ENCODE data around the gene HMCN1. TPM values are rescaled to one million over a fixed set of nuclear protein-coding genes. Genes with fewer than 3 reads are reported as not detected.

The HMCN1 gene
- total RNA-seq = 1.3 and 9.2 TPM in 2 replicates

DNA sequence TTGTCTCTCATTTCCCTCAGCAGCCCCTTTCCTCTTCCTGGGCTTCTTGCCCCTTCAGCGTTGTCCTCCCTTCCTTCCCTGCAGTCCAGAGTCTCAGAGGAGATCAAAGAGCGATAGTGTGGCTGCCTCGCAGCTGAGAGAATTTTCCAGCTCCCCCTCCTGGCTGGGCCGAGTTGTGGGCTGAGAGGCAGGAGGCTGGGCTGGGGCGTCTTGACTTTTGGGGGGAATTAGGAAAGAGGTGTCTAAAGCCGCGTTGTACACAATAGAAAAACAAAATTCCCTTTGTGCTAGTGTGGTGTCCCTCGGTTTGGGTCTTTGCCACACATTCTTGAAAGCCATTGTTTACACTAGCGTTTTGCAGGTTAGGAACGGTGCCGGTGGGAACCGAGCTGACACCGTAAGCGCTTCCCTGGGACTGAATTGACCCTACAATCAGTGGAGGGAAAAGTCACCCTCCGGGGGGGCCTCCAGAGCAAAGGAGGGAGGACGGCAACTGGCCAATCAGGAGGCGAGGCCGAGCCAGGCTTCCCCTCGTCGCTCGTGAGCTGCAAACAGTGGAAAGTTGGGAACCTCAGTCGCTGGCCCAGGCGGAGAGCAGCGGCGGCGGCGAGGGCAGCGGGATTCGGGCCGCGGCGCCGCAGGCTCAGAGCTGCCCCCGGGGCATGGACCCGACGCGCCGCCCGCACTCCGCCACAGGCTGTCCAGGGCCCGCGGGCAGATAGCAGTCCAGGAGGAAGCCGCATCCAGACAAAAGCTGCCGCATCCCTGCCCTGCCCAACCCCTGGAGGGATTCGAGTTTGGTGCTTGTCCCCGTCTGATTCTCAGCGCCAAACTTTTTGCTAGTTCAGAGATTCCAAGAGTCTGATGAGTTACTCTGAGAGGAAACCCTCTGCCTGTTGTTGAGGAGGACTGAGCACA, at the start of gene HMCN1:
Gene HMCN1 (plus strand): TSS at position 574 of the 918 bp plus-strand sequence. CDS start 389 bp downstream, outside the sequence.
- peak; percentile 14 for DNase-seq (ENCODE audit: extremely low read depth, low read depth, low spot score)

DNA sequence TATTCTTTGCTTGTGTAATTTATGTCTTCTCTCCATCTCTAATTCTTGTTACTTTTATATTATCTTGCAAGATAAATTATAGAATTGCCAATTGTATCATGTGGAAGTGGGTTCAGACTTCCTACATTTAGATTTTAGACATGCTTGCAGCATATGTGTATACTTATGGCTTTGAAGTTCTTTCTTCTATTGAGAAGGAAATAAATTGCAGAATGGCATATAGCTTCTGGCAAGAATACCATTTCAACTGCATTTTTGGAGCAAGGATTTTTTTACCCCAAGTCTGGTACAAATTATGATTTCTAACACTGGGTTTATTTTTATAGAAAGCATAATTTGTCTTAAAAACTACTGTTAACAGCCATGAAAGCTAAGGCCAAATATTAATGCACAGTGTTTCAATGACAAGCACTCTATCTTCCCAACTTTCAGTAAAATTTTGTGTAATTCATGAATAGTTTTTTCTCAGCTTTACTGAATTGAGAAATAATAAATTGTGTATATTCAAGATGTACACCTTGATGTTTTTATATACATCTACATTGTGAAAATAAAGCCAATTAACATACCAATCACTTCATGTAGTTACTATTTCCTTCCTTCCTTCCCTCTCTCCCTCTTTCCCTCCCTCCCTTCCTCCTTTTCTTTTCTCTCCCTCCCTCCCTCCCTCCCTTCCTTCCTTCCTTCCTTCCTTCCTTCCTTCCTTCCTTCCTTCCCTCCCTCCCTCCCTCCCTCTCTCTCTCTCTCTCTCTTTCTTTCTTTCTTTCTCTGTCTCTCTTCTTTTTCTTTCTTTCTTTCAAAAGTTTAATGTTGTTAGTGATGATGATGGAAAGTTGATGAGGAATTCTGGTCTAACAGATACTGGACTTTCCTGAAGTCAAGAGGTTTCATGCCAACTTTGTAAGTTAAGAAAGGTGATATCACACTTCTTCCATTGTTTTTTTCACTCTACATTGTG, 47.1 kb upstream of the HMCN1 start:
- DNase-seq (ENCODE audit: extremely low read depth, low read depth, low spot score) = no peak

DNA sequence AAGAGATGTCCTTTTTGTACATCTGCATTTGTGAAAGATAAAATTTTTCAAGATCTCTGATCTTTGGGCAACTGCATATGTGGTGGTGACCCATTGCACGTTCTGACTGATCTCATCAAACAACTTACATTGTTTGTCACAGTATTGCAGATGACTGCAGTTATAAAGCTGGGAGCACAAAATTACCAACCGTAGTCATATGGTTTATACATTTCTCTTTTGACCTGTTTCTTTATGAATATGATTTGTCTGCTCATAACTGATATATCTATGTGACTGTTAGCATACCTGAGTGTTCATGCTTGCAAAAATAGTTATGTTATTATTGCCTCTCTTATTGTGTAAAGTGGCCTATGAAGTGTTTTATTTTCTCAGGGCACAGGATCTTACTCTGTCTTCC, 43.7 kb upstream of the HMCN1 start:
- no peak for DNase-seq (ENCODE audit: extremely low read depth, low read depth, low spot score)

DNA sequence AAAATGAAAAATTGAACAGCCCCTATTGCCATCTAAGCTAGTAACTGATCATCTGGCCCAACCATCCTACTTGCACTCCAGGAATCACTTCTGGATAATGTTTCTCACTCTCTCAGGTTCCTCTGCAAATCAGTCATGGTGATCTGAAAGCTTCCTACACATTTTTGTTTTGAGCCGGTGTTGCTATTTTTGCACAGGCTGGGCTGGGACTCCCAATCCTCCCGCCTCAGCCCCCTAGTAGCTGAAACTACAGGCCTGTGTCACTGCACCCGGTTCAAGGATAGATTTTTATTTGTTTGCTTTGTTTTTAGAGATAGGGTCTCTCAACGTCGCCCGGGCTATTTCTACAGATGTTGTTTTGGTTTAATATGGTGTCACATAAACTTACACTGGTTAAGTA, 40.5 kb upstream of the HMCN1 start:
- DNase-seq (ENCODE audit: extremely low read depth, low read depth, low spot score) = no peak

DNA sequence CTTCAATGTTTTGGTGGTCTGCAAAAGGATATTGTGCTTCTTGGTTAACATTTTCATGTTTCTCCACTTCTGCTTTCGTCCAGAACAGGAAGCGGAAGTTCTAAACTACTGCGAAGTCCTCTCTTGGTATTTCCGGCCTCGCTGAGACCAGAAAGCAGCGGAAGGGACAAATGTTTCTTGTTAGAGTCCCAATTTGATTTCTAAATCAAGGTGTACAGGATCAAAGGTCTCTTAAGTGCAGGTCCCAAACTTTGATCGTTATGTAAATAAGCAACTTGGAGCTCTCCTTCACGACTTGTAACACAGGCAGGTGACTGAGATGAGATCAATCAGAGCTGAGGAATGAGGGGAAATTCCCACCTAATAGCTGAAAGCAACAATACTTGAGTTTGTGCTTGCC, 40.1 kb upstream of the HMCN1 start:
- DNase-seq (ENCODE audit: extremely low read depth, low read depth, low spot score) = no peak

DNA sequence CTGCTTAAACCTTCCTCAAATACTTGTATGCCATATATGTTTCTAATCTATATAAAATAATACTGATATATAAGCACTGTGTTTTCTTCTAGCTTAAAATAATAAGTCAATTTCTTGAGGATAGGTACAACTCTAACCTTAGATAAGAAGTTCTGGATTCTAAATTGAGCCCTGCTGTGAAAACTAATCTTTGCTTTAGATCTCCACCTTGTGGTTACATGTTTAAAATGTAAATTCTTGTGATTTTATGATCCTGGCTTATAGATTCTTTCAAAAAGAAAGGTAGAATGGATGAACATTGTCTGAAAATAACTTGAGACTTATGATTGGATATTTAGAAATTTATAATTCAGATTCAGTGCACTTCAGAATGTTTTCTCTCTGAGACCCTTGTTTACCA, 38.9 kb upstream of the HMCN1 start:
- no peak for DNase-seq (ENCODE audit: extremely low read depth, low read depth, low spot score)

DNA sequence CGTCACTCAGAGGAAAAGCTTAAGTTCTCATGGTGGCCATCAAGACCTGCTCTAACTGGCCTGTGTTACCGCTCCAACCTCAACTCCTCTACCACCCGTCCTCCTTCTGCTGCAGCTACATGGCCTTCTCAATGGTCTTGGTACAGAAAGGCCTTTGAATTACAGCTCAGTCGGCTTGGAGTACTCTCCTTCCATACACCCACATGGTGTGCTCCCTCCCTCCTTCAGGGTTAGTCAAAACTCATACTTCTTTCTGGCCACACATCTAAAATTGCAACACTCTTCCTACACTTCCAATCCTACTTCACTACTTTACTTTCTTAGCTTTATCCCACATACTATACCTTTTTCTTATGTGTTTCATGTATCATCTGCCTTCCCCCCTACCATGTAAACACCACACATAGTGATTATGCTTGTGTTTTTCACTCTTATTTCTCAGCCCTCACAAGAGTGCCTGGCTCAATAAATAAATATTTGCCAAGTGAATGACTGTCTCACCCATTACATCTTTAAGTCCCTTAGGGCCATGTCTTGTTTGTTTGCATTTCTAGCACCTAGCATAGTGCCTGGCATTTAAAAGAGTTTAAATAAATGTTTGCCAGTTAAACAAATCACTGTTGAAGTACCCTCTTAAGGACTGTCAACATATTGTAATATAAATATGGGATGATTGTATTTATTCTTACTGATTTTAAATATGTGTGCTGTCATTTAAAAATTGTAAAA, 37.6 kb upstream of the HMCN1 start:
- DNase-seq (ENCODE audit: extremely low read depth, low read depth, low spot score) = no peak

DNA sequence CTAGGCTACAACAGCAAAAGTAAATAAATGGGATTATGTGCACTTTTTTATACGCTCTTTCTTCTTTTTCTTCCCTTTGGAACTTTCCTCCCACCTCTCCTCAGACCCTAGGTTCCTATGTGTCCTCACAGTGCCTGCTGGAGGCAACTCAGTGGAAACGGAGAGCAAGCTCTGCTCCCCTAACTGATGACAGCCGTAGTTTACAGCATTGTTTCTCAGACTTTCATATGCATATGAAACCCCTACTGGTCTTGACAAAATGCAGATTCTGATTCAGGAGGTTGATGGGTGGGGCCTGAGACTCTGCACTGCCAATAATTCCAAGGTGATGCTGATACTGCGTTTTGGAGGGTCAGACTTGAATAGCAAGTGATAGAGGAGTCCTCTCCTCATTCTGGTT, 34.3 kb upstream of the HMCN1 start:
- no peak for DNase-seq (ENCODE audit: extremely low read depth, low read depth, low spot score)

DNA sequence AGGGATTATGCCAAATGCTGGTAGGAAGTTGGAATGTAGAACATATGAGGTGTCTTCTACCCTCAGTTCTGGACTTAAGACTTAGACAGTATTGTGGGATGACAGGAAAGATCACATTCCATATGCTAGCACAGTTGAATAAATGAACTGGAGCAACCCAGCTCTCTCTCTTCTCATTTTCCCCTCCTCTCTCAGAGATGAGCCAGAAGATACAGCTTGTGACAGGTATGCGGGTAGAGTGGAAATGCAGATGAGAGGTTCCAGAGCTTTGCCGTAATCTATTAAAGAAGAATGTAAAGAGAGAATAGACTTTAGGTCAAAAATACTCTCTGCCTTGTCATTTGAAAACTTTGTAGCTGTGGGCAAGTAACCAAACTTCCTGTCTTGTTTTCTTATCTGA, 32.5 kb upstream of the HMCN1 start:
- DNase-seq (ENCODE audit: extremely low read depth, low read depth, low spot score) = no peak

DNA sequence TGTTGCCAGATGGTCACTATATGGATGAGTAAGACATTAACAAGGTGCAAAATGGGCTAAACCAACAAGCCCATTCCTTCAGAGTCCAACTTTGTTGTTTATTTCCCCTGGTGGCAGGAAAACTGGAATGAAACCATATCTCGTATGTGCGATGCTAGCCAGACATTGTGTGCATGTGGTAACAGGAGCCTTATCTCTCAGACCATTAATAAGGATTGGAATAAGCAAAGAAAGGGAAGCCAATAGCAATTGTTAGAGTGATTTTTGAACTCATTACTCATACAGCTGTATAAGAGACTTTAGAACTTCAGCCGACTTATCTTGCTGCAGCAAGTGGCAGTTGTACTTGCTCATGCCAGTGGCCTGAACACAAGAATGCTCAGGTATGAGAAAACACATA, 30.0 kb upstream of the HMCN1 start:
- DNase-seq (ENCODE audit: extremely low read depth, low read depth, low spot score) = no peak

DNA sequence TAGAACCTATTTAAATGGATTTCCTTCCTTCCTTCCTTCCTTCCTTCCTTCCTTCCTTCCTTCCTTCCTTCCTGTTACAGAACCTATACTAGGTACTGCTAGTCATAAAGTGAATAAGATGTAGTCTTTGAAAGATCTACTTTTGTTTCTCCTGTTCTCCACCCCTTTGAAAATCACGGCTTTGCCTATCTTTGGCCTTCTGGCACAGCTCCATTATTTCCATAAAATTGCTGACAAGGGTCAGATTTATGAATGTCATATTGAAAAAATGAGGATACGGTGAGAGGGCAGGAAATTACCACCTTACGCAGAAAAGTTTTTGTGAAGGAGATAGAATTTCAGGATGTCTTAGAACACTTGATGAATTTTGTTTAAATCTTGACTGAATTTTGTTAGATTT, 18.1 kb upstream of the HMCN1 start:
- no peak for DNase-seq (ENCODE audit: extremely low read depth, low read depth, low spot score)

DNA sequence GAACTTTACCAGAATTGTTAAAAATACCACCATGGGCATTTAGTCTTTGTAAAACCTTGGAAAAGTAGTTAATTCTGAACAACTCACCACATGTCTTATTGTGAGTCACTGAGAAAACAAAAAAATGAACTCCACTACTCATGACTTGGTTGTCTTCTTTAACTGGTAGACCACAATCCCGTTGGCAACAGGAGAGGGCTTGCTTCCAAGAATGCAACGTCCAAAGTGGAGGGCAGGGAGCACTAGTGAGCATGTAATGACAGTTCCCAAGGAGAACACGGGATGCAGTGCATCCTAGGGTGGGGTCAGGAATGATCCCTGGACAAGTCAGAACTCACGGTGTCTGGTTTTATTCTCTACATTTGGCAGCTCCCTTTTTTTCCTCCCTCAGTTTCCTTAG, 15.2 kb upstream of the HMCN1 start:
- DNase-seq (ENCODE audit: extremely low read depth, low read depth, low spot score) = no peak

DNA sequence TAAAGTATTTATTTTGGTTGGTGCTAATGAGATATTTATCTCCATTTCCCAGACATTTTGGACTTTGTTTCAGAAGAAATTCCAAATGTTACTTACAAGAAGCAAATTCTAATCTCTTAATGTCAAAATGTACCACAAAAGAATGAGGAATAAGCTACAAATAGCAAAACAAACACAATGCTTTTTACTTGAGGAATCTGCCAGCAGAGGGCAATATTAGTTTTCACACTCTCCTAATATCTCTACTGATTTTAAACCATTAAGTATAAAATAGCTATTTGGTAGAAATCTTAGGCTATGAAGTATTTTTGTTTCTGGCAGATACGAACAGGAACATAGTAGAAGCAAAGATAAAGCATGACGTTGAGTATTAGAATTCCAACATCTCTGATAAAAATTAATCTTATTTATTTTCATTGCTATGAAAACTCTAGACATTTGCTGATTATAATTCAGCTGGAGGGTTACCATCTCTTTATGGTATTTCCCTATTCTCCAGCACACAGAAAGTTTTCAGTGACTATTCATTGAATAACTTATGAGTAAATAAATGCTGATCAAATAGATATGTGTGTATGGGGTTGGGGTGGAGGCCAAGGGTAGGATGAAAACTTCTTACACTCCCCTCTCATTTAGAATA, 13.4 kb upstream of the HMCN1 start:
- no peak for DNase-seq (ENCODE audit: extremely low read depth, low read depth, low spot score)

DNA sequence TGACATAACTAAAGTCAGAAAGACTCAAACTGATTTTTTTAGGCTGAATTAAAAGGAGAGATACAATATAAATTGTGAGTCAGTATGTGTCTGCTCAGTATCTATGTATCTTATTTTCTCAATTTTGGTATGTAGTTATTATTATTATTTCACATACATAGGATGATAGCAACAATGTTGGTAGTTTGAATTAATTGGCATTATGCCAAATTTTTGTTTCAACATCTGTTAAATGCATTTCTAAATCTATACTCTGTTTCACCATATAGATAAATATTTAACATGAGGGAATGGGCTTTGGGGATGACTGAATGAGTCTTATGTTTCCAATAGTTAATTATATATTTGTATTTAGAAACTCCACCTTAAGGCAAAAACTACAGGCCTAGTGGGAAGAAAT, 12.6 kb upstream of the HMCN1 start:
- DNase-seq (ENCODE audit: extremely low read depth, low read depth, low spot score) = no peak

DNA sequence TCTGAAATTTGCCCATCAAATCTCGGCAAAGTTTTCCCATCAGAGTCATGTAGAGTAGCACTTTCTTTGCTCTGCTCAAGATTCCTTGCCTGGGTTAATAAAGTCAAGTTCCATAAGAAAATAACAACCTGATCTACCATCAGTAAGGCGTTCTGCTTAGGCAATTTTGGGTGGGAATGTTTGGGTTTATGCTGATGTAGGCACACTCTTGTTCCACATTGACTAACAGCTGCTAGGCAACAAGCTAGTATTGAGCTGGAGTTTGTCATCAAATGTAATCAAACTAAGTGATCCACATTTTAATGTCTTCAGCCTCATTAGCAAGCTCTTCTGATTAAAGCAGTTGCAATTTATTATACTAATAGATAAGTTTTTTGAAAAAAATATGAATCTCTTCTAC, 12.1 kb upstream of the HMCN1 start:
- no peak for DNase-seq (ENCODE audit: extremely low read depth, low read depth, low spot score)

DNA sequence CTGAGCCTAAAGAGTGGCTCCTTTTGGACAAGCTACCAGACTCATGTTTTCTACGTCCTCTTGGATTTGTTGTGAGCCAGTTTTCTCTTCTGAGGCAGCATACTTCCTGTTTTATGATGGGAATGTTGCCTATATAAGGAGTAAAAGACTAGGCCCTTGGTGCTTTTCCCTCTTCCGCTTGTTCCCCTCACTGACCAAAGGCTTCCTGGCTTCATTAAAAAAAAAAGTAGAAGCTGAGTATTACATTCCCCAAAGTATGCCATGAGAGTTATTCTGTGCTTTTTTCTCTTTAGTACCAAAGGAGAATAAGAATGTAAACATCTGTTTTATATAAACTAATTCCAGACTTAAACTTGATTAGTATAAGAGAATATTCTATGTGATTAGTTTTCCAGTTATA, 6.5 kb upstream of the HMCN1 start:
- DNase-seq (ENCODE audit: extremely low read depth, low read depth, low spot score) = no peak

DNA sequence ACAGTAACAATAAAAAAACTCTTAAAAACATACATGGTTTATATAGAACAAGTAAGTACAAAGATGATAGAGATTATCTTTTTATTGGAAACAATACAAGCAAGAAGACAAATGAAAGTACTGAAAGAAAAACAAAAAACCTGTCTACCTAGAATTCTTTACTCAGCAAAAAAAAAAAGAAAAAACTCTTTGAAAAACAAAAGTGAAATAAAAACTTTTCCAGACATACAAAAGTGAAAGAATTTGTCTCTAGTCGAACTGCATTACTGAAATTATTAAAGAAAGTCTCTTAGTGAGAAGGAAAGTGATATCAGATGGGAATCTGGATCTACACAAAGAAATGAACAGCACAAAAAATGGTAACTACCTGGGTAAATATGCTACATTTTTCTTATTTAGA, 2.7 kb upstream of the HMCN1 start:
- no peak for DNase-seq (ENCODE audit: extremely low read depth, low read depth, low spot score)

DNA sequence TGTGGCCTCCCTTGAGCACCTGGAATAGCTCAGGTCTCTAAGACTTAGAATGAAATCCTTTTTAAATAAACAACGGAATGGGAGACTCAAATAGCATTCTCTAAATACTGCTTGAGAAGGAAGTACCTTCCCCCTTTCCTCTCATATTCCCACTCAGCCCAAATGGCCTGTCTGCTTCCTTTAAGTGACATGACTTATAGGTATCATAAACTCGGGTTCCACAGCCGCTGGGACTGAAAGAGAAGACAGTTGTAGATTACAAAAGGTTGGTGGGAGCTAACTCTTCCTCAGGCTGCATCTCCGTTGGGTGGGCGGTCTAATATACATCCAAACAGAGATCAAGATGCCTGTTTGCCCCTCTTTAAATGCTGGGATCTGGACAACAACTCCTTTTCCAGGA, 1.2 kb upstream of the HMCN1 start:
- DNase-seq (ENCODE audit: extremely low read depth, low read depth, low spot score) = no peak

DNA sequence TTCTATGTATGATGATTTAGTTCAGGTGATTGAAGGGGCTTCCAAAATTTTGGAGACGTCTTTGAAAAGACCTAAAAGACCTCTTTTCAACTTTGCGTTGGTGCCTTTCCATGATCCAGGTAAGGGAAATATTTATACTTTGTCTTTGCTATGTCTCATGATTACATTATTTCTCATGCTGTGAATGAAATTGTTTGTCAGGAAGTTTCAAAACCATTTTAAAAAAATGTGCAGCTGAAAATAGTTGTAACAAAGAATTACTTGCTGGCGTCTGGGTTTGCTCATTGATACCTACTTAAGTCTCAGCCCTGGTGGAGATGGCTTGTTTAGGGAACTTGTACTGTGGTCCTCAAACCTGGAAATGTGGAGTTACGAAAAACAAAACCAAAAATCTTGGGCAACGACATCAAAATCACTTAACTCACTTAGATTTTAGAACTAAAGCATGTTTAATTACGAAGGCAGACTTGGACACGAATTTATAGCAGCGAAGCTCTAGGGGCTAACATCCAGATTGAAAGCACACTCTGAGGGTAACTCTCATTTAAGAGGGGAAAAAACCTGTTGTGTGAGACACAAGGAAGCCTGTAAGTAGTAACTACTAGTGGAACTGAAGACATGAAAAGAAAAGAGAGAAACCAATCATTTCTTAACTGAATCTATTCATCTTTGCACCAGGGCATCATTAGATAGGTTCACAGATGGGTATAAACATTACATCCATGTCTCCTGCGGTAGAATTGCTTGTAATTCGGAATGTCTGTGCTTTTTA, 924 bp downstream of the HMCN1 start:
- peak; percentile 4 for DNase-seq (ENCODE audit: extremely low read depth, low read depth, low spot score)

DNA sequence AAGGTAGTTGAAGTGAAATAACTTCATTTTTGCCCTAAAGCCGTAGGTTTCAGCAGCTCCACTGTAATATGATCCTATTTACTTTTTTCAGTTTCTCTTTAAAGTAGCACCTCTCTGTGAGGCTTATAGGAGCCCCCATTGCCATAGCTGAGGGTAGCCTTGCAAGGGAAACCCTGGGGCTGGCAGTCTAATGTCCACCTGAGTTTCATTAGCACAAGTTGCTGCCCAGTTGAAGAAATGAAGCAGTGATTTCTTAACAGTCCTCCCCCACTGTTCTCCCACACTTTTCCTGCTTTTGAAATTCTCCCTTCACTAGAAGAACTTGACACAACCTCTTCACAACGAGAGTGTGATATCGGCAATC, 1.5 kb downstream of the HMCN1 start:
- no peak for DNase-seq (ENCODE audit: extremely low read depth, low read depth, low spot score)
